ENCODE data around the gene ARHGEF19.
"Not testable (repeated sequence)": the region's sequence is repeated elsewhere in the genome, so short reads cannot be mapped to it uniquely, and the experiment has no call there.

Gene ARHGEF19

DNA sequence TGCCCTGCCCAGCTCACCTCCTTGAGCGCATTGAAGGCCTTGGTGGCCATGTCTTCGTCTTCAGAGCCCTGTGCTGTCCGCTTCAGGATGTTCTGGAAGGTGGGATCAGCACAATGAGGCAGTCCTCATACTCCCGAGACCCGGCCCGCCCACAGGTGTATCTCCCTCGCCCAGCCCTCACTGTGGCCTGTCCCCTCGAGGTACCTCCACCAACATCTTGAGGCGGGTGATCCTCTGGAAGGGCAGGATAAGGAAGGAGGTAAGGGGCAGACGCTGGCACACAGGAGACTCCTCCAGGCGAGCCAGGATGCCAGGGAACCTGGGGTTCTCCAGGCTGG is 7.1 kb downstream of the ARHGEF19 start:
- DNase-seq (ENCODE audit: low read depth in 2 of 2): no peak

GRCh38 chr1:16204634-16205333 is 7.7 kb downstream of the ARHGEF19 start:
- peak in 1 of 2 donors; percentile 16 for DNase-seq (ENCODE audit: low read depth in 2 of 2)

- DNase-seq (ENCODE audit: low read depth in 2 of 2): no peak
These were observed 8.2 kb downstream of the ARHGEF19 start for GRCh38 chr1:16204216-16204615.

GRCh38 chr1:16203550-16203949 is 8.9 kb downstream of the ARHGEF19 start:
- DNase-seq (ENCODE audit: low read depth in 2 of 2): no peak

GRCh38 chr1:16202281-16203210 is 9.9 kb downstream of the ARHGEF19 start:
- DNase-seq (ENCODE audit: low read depth in 2 of 2): no peak

DNA sequence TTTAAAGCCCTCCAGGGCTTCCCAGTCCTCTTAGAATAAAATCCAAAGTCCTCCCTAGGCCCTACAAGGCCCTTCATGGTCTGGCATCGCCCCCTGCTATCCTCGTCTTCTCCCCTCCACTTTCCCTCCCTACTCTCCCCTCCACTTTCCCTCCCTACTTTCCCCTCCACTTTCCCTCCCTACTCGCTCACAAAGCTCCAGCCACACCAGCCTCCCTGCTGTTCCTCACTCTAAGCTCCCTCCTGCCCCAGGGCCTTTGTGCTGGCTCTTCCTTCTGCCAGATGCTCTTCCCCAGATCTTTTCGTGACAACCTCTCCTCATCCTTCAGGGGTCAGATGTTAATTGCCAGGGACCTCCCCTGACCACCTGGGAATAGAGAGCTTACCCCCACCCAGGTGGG is 12.8 kb downstream of the ARHGEF19 start:
- DNase-seq (ENCODE audit: low read depth in 2 of 2): no peak

- DNase-seq (ENCODE audit: low read depth in 2 of 2): no peak
These were observed 13.3 kb downstream of the ARHGEF19 start for GRCh38 chr1:16199157-16199501.

GRCh38 chr1:16198444-16199156 is 13.9 kb downstream of the ARHGEF19 start:
- no peak for DNase-seq (ENCODE audit: low read depth in 2 of 2)

- DNase-seq (ENCODE audit: low read depth in 2 of 2): no peak
These were observed 15.6 kb downstream of the ARHGEF19 start for GRCh38 chr1:16196874-16197273.

DNA sequence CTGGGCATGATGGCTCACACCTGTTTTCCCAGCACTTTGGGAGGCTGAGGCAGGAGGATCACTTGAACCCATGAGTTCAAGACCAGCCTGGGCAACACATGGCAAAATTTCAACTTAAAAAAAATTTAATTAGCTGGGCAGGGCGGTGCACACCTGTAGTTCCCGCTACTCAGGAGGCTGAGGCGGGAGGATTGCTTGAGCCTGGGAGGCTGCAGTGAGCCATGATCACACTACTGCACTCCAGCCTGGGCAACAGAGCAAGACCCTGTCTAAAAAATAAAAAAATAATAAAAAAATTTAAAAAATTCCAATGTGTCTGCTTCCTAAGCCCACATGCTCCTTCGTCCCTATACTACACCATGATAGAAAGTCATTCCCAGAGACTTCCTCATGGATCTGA is 16.3 kb downstream of the ARHGEF19 start:
- DNase-seq (ENCODE audit: low read depth in 2 of 2): not testable (repeated sequence)

DNA sequence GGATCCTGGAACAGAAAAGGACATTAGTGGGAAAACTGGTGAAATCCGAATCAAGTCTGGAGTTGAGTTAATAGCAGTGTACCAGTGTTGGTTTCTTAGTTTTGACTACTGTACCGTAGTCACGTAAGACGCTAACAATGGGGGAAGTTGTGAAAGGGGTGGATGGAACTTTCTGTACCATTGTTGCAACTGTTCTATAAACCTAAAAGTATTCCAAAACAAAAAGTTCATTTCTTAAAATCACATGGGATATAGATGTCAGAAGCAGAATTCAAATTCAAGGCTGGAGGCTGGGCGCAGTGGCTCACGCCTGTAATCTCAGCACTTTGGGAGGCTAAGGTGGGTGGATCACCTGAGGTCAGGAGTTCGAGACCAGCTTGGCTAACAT is 16.9 kb downstream of the ARHGEF19 start:
- no peak for DNase-seq (ENCODE audit: low read depth in 2 of 2)

- no peak for DNase-seq (ENCODE audit: low read depth in 2 of 2)
These were observed 20.4 kb downstream of the ARHGEF19 start for GRCh38 chr1:16191916-16192546.

GRCh38 chr1:16191309-16191708 is 21.1 kb downstream of the ARHGEF19 start:
- DNase-seq (ENCODE audit: low read depth in 2 of 2): no peak

DNA sequence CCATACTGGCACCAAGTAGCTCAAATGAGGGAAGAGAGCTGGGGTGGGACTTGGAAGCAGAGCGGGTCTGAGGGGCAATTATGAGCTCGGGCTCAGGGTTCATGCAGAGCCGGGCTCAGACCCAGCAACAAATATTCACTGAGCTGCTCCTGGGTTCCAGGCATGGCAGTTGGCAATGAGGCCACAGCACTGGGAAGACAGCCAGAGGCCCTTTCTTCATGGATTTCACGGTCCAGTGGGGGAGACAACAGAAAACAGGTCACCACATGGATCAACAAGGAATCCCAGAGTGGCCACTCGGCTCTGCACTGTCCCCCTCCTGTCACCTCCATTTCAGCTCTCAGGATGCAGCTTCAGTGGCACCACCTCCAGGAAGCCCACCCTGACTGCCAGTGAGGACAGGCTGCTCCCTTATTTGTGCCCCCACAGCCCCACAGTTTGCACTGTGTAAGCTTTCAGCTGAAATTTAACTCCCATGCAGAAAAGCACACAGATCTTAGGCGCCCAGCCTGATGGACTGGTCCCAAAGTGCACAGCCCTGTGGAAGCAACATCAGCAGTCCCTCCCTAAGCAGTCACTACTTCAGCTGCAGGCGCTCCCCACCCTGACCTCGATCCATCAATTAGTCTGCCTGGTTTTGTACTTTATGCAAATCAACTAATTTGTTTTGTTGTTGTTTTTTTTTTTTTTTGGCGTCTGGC is 22.4 kb downstream of the ARHGEF19 start:
- DNase-seq (ENCODE audit: low read depth in 2 of 2): no peak

GRCh38 chr1:16189003-16189402 is 23.4 kb downstream of the ARHGEF19 start:
- no peak for DNase-seq (ENCODE audit: low read depth in 2 of 2)

GRCh38 chr1:16187748-16188401 is 24.6 kb downstream of the ARHGEF19 start:
- DNase-seq (ENCODE audit: low read depth in 2 of 2): peak; percentile 43 to 58

DNA sequence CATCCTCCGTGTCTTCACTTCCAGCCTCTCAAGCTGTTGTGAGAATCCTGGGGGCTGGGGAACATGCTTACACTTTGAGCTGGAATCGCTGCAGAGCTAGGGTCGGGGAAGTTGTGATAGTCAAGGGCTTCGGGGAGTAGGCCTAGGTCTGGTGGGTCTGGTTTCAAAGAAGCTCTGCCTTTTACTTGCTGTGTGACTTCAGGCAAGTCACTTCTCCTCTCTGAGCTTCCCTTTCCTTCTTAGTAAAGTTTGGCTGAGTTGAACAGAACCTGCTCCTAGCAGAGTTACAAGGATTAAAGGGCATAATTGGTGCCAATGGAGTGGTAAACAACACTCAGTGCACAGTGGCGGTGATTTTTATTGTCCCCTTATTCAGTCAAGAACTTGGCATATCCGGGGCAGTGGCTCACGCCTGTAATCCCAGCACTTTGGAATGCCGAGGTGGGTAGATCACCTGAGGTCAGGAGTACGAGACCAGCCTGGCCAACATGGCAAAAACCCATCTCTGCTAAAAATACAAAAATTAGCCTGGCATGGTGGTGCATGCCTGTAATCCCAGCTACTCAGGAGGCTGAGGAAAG is 25.7 kb downstream of the ARHGEF19 start:
- no peak for DNase-seq (ENCODE audit: low read depth in 2 of 2)

- no peak for DNase-seq (ENCODE audit: low read depth in 2 of 2)
These were observed 27.7 kb downstream of the ARHGEF19 start for GRCh38 chr1:16184557-16185303.

DNA sequence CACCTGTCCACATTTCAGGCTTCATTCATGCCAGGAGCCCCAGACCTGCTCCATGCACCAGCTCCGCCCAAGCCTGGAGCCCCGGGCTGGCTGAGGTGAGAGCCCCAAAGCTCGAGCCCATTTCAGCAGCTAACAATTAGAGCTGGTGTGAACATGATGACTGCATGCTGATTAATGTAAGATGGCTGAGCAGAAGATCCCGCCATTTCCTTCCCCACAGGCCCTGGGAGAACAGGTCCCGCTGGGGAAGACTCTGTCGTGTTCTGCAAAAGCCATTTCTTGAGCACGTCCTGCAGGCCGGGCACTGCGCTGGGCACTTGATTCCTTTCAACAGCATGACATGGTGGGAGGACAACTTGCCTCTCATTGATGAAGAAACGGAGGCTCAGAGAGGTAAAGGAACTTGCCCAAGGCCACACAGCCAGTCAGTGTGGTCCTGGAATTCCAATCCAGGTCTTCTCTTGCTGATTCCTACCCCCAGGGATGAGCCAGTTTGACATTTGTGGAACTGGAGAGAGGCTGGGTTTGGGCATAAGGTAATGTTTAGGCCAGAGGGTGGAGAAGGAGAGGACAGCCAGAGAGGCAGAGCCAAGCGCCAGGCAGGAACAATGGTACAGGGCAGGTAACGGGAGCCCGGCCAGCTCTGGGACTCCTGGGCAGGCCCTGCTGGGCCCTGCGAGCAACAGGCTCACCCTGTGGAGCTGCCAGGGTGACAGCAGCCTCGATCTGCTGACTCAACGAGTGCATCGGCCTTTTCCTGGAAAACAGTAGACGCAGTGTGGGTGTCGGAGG is 28.5 kb downstream of the ARHGEF19 start:
- DNase-seq (ENCODE audit: low read depth in 2 of 2): no peak

Measured in stimulated activated CD8-positive, alpha-beta memory T cell treated with anti-CD3 and anti-CD28 coated beads, Interleukin-7, amount 100 ng/mL, for 4 hours (primary cell).